Fibroblast of skin of right quadriceps (primary cell): ENCODE measurements around the gene DGCR2.
"Not testable (repeated sequence)": the region's sequence is repeated elsewhere in the genome, so short reads cannot be mapped to it uniquely, and the experiment has no call there.

Experiments used
- DNase-seq: peaks from one replicate; pipeline ENCODE4 v3.0.0-alpha.2; 2013

DGCR2 gene

DNA sequence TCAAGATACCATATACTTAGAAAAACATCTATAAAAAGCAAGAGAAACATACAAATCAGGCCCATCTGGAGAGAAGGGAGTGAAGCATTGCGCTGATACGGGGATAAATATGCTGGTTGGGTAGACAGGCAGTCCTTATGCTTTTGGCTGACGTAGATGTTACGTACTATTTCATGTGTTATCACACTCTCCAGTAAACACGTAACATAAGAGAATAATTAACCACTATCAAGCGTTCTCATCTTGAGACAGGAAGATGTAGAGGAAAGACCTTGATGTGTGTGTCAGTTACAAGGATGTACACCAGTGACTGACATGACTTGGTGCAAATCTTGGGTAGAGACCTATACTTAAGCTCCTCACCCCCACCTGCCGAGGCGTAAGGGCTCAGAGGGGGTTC, 99.5 kb downstream of the DGCR2 start:
- no peak for DNase-seq

- no peak for DNase-seq
Observed at GRCh38 chr22:19019679-19020032, 102.6 kb downstream of the DGCR2 start.

DNA sequence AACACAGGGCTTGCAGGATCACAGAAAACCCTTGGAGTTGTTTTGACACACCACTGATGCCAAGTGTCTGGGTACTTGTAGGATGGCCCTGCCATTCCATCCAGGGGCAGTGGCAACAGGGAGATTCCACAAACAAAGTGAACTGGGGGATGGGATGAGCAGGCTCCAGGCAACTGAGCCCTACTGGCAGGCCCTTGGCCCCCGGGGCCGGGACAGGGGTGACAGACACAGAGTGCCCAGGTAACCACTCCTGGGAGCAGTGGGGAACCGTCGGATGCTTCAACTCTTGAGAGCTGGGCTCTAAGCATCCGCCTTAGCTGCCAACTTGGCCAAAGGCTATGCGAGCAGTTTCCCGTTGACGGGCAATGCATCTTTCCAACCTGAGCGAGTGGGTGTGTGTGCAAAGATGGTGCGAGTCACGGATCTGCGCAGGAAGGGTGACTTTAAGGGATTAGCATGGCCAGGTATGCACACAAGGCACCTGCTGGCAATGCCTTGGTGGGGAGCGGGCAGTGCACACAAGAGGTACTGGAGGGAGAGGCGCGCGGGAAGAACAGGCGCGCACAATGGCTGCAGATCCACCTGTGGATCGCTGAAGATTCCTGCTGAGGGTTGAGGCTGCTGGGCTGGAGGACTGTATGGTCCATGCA, 103.1 kb downstream of the DGCR2 start:
- DNase-seq: no peak

GRCh38 chr22:19018256-19018655, 104.0 kb downstream of the DGCR2 start:
- no peak for DNase-seq

DNA sequence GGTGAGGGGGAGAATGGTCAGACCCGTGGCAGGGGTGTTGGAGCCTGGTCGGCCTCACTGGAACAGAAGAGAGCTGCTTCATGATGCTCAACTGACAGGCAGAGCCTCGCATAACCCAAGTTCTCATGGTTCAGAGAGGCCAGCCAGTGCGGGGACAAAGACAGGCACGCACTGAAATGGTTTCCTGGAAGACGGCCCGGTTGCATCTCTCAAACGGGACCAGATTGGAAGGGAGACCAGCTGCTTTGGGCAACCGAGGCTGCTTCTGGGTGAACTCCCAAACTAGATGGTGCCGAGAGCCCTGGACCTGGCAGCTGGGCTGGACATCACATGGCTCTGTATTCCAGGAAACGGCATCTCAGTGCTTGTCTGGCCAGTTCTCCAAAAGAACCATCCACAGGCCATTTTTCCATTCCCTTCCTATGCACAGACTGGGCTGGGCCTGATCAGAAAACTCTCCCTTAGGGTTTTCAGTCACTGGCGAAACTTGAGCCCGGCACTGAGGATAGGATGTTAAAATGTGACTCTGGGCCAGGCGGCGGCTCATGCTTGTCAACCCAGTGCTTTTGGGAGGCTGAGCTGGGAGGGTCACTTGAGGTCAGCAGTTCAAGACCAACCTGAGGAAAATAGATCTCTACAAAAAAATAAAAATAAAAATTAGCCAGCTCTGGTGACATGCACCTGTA, 106.0 kb downstream of the DGCR2 start:
- DNase-seq: no peak

DNA sequence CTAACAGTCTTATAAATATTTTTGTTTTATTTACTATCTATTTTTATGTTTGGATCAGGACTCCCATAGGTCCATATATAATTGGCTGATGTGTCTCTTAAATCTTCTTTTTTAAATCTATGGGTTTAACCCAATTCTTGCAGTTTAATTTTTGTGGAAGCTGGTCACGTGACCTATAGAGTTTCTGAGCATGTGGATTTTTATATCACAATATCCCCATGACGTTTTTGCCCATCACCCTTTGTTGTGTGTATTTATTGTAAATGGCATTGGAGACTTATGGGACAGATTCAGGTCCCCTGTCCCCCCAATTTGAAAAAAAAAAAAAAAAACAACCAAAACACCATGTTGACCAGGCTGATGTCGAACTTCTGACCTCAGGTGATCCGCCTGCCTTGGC, 107.3 kb downstream of the DGCR2 start:
- no peak for DNase-seq

- not testable (repeated sequence) for DNase-seq
Observed at GRCh38 chr22:19013881-19014598, 108.2 kb downstream of the DGCR2 start.

GRCh38 chr22:19013411-19013810, 108.8 kb downstream of the DGCR2 start:
- not testable (repeated sequence) for DNase-seq

- no peak for DNase-seq
Observed at GRCh38 chr22:19012308-19012986, 109.8 kb downstream of the DGCR2 start.

DNA sequence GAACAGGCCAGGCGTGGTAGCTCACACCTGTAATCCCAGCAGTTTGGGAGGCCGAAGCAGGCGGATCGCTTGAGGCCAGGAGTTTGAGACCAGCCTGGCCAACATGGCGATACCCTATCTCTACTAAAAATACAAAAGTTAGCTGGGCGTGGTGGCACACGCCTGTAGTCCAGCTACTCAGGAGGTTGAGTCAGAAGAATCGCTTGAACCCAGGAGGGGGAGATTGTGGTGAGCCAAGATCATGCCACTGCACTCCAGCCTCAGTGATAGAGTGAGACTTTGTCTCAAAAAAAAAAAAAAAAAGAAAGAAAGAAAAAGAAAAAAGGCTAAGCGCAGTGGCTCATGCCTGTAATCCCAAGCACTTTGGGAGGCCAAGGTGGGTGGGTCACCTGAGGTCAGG, 110.6 kb downstream of the DGCR2 start:
- DNase-seq: not testable (repeated sequence)

GRCh38 chr22:19011075-19011474, 111.1 kb downstream of the DGCR2 start:
- DNase-seq: no peak

DNA sequence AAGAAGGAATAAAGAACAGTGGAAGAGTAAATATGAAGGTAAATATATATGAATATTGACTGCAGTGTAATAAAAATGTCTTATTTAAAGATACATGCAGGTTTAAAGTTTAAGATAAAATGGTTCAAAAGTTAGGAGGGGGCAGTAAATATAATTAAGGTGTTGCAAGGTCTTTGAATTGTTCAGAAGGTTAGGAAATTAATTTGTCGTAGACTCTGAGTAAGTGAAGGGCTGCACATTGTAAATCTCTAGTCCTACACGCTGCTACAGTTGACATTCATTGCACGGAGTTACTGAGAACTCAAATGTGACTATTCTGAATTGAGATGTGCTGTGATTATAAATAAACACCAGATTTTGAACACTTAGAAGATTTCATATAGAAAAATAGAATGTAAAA, 116.3 kb downstream of the DGCR2 start:
- no peak for DNase-seq

GRCh38 chr22:19004471-19004870, 117.7 kb downstream of the DGCR2 start:
- DNase-seq: no peak

- DNase-seq: no peak
Observed at GRCh38 chr22:19003508-19003907, 118.7 kb downstream of the DGCR2 start.

DNA sequence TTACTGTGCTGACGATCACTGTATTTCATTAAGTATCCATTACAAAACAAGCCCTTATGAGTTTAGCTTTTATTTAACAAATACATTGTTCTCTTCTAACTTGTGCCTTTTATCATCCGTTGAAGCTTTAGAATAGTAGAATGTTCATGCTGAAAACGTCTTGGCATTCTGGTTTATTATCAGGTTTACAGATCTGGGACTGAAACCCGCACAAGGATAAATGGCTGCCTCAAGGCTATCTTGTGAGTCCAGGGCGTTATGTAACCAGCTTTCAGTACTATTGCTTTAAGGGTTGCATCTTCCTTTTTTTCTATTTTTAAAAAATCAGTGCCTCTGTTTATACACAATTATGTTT, 119.6 kb downstream of the DGCR2 start:
- DNase-seq: no peak

- DNase-seq: no peak
Observed at GRCh38 chr22:19001204-19001603, 121.0 kb downstream of the DGCR2 start.

DNA sequence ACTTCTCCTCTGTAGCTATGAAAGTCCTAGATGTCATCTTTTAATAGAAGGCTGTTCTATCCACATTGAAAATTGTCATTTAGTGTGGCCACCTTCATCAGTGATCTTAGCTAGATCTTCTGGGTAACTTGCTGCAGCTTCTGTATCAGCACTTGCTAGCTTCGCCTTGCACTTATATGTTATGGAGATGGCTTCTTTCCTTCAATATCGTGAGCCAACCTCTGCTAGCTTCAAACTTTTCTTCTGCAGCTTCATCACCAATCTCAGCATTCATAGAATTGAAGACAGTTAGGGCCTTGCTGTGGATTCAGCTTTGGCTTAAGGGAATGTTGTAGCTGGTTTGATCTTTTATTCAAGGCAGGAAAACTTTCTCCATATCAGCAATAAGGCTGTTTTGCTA, 122.1 kb downstream of the DGCR2 start:
- not testable (repeated sequence) for DNase-seq

GRCh38 chr22:18999416-18999815, 122.8 kb downstream of the DGCR2 start:
- no peak for DNase-seq

DNA sequence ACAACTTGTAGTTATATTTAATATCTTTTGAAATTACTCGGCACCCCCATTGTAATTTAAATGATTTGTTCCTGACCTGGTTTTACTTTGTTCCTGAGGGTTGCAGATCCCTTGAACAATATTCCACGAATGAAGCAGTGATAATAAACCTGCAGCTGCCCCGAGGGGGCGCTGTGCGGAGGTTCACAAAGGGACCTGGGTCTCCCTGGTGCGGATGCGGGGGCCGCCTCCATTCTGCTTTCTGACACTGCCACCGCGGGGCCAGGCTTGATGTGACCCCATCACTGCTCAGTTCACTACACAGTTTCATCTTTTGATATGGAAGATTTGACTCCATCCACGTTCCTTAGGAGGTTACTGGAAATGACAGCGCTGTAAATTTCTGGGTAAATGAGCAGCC, 123.2 kb downstream of the DGCR2 start:
- no peak for DNase-seq

DNA sequence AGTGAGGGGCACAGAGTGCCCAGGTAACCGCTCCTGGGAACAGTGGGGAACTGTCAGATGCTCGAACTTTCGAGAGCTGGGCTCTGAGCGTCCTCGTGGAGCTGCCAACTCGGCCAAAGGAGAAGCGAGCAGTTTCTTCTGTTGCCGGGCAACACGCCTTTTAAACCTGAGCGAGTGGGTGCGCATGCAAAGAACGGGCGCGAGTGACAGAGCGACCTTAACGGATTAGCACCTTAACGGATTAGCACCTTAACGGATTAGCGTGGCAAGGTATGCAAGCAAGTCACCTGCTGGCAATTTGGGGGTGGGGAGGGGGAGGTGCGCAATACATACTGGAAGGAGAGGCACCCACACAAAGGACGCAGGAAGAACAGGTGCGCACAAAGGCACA, 124.3 kb downstream of the DGCR2 start:
- no peak for DNase-seq

GRCh38 chr22:18997306-18997924, 124.8 kb downstream of the DGCR2 start:
- no peak for DNase-seq

DNA sequence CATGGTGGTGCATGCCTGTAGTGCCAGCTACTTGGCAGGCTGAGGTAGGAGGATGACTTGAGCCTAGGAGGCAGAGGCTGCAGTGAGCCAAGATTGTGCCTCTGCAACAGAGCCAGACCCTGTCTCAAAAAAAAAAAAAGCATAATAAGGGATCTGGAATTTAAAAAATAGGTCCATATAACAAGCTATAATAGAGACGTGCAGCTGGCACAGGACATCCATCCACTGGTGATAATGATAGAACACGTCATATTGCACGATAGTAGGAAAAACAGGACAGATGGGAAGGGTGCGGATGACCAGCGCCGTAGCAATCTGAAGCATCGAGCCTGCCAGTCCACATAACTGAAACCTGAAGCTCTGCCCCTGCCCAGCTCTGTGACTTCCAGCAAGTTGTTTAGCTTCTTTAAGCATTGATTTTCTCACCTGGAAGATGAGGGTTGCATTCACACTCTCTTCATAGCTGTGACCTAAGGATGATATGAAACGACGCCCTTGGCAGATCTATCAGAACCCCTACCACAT, 125.8 kb downstream of the DGCR2 start:
- no peak for DNase-seq

DNA sequence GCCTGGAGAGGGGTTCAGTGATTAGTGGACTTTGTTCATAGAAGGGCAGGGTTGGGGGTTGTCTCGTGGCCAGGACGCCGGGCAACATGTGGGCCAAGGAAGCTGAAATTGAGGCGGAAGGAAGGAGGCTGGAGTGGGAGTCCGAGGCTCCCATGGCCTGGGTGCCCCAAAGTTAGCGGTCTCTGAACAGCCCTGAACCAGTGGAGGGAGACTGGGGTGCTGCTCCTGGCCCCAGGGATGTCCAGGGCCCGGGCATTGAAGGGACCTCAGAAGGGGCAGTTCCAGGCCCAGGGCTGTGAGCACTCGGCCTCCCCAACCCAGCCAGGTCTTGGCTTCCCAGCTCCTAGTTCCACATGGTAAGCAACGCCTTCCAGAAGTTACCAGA, 126.9 kb downstream of the DGCR2 start:
- no peak for DNase-seq
